GM10266 (cell line): ENCODE measurements around the gene C11orf98.
"Not testable (repeated sequence)": the region's sequence is repeated elsewhere in the genome, so short reads cannot be mapped to it uniquely, and the experiment has no call there.

Source experiments
- DNase-seq: peaks from one replicate; pipeline ENCODE4 v3.0.0; 2012; ENCODE audit errors: extremely low spot score
- TF ChIP-seq, protein P1 (sequence below): IDR thresholded peaks from 2 replicates; pipeline ENCODE4 v1.5.1; 2012; ENCODE audit warnings: mild to moderate bottlenecking, low read depth; ENCODE audit not compliant: control insufficient read depth, insufficient read depth; ENCODE audit errors: missing control alignments

Gene C11orf98

DNA sequence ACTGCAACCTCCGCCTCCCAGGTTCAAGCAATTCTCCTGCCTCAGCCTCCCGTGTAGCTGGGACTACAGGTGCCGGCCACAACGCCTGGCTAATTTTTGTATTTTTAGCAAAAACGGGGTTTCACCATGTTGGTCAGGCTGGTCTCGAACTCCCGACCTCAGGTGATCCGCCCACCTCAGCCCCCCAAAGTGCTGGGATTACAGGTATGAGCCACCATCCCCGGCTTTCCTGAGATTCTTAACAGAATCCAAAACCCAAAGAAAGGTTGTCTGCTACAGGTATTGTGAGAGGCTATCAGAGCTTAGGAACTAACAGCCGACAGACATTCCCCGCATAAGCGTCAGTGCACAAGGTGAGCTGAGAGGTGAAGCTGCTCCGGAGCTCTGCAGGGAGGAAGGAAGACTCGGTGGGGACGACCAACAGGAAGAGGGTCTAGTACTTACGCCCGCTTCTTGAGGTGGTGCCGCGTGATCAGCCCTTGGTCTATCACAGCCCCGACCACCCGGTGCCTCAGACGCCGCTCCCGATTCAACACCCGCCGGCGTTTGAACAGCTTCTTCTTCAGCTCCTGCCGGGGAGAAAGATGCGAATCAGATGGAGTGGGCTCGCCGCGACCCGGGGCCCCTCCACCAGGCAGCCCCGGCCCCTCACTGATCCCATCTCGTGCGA is 470 bp downstream of the C11orf98 start:
- TF ChIP-seq, protein P1, sequence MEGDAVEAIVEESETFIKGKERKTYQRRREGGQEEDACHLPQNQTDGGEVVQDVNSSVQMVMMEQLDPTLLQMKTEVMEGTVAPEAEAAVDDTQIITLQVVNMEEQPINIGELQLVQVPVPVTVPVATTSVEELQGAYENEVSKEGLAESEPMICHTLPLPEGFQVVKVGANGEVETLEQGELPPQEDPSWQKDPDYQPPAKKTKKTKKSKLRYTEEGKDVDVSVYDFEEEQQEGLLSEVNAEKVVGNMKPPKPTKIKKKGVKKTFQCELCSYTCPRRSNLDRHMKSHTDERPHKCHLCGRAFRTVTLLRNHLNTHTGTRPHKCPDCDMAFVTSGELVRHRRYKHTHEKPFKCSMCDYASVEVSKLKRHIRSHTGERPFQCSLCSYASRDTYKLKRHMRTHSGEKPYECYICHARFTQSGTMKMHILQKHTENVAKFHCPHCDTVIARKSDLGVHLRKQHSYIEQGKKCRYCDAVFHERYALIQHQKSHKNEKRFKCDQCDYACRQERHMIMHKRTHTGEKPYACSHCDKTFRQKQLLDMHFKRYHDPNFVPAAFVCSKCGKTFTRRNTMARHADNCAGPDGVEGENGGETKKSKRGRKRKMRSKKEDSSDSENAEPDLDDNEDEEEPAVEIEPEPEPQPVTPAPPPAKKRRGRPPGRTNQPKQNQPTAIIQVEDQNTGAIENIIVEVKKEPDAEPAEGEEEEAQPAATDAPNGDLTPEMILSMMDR = no peak
- DNase-seq = peak; percentile 62

DNA sequence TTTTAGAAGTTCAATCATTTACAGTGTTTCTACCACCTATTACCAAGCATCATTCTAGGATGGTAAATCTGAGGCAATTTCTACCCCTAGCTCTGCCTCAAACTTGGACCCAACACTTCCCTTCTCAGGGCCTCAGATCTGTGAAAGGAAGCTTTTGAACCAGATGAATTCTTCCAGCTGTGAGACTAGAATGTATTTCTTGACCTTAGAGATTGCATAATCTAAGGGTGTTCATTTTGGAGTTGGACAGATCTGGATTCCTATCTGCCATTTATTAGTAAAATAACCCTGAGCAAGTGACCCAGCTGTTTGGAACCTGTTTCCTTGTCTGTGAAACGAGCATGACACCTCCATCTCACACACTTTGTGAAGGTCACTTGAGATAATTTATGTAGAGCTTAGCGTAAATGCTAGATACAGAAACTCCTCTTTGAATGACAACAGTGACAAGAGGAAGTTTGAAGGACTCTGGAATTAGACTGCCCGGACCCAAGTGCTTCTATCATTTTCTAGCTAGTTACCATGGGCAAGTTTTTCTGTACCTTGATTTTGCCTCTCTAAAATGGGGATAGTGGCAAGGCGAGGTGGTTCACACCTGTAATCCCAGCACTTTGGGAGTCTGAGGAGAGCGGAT is 8.1 kb downstream of the C11orf98 start:
- TF ChIP-seq, protein P1 = no peak
- no peak for DNase-seq

DNA sequence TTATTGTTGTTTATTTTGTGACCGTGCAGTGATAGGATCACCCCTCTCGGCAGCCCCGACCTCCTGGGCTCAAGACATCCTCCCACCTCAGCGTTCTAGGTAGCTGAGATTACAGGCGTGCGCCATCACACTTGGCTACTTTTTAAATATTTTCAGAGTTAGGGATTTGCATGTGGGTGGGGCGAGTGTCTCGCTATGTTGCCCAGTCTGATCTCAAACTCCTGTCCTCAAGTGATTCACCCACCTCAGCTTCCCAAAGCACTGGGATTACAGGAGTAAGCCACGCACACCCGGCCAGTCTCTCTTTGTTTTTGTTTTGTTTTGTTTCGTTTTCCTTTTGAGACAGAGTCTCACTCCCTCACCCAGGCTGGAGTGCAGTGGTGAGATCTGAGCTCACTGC is 10.7 kb downstream of the C11orf98 start:
- no peak for DNase-seq
- TF ChIP-seq, protein P1 = no peak

DNA sequence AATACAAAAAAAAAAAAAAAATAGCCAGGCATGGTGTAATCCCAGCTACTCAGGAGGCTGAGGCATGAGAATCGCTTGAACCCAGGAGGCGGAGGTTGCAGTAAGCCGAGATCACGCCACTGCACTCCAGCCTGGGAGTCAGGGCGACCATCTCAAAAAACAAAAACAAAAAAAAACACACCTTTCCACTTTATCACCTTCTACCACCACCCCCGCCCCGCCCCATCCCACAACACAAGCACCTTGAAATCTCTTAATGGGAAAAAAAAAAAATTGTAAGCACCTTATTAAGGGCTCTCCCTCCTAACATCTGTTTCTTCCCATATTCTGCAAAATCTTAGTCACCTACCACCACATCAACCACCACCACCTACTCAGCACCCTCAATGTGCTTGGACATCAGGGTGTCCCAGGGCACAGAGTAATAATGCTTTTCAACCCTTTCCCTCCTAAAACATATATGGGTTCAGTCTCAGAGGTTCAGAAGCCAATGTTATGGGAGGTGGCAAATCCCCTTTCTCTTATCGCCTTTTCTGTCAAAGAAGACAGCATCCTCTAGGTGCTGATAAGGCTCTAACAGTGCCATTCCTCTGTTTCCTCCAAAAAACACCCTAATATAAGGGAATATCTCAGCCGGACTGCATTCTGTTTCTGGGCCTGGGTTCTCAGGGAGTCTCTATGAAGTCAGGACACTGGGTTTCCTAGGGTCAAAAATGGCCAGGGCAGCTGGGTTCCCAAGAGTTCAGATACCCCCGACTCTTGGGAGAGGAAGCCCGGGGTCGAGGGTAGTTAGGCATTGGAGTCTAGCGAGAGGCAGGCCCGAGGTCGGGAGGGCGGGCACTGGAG is 12.6 kb downstream of the C11orf98 start:
- TF ChIP-seq, protein P1 = no peak
- no peak for DNase-seq

DNA sequence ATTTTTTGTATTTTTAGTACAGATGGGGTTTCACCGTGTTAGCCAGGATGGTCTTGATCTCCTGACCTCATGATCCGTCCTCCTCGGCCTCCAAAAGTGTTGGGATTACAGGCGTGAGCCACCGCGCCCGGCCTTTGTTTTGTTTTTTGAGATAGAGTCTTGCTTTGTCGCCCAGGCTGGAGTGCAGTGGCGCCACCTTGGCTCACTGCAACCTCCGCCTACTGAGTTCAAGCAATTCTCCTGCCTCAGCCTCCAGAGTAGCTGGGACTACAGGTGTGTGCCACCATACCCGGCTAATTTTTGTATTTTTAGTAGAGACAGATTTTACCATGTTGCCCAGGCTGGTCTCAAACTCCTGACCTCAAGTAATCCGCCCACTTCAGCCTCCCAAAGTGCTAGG is 14.7 kb downstream of the C11orf98 start:
- DNase-seq = not testable (repeated sequence)

DNA sequence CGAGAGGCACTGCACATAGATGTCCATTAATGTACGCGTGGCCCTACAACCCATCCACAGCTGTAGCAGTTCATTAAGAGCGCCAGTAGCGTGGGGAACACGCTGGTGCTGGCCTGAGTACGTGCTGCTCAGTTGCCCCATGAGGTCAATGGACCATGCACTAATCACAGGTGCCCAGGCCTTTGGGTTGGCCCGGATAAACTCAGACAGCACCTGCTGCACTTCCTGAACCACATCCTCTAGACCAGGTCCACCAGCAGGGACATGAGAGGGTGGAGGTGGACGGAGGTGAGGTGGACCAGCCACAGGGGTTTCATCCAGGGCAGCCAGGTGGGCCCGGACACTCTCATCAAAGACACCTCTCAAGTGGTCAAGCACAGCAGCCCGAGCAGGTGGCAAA is 15.5 kb downstream of the C11orf98 start:
- DNase-seq = no peak
- TF ChIP-seq, protein P1 = no peak

DNA sequence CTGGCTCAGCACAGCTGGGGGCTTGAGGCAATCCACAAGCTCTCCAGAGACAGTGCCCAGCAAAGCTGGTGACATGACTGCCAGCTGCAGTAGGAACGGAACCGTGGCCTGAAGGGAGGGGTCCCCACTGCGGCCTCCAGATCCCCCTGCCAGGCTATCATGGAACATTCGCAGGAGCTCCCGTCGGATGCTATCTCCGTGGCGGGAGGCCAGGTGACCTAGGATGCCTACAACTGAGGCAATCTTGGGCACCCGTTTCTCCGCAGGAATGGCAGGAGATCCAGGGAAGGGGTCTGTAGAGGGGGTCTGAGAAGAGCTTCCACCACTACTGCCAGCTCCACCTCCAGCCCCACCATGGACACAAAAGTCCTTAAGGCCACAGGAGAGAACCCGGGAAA is 16.0 kb downstream of the C11orf98 start:
- no peak for DNase-seq
- TF ChIP-seq, protein P1 = no peak
